ENCODE results near the gene FCHSD1.
A peak's percentile ranks its signal among the peaks of the same experiment; 100 is the strongest.

FCHSD1 gene

GRCh38 chr5:141664733-141665461 lies 13.7 kb upstream of the FCHSD1 start:
- Histone ChIP-seq H3K9me3 (ENCODE audit: control insufficient read depth, insufficient read depth, low read length) (no peaks in the 10 kb centered on the region), H3K9ac (ENCODE audit: low read depth, low read length) (no peak overlapping the region), H3K36me3 (ENCODE audit: insufficient read depth, low read length) (peaks cover 8% of the 10 kb centered on the region), H3K4me1 (ENCODE audit: insufficient read depth, low read length) (0 out of 2 replicates have a peak, but pooled peaks cover 3% of the 10 kb centered on the region)

GRCh38 chr5:141663506-141663905 lies 12.3 kb upstream of the FCHSD1 start:
- H3K9ac ChIP-seq (ENCODE audit: low read depth, low read length), result no peak overlapping the region
- H3K4me1 ChIP-seq (ENCODE audit: insufficient read depth, low read length), result 0 out of 2 replicates have a peak, but pooled peaks cover 3% of the 10 kb centered on the region
- H3K36me3 ChIP-seq (ENCODE audit: insufficient read depth, low read length), result peaks cover 5% of the 10 kb centered on the region
- no peaks in the 10 kb centered on the region for H3K9me3 ChIP-seq (ENCODE audit: control insufficient read depth, insufficient read depth, low read length)

GRCh38 chr5:141662028-141662427 lies 10.8 kb upstream of the FCHSD1 start:
- peaks cover 15% of the 10 kb centered on the region for H3K36me3 ChIP-seq (ENCODE audit: insufficient read depth, low read length)
- H3K9ac ChIP-seq (ENCODE audit: low read depth, low read length), result no peak overlapping the region
- 0 out of 2 replicates have a peak, but pooled peaks cover 2% of the 10 kb centered on the region for H3K4me1 ChIP-seq (ENCODE audit: insufficient read depth, low read length)
- H3K9me3 ChIP-seq (ENCODE audit: control insufficient read depth, insufficient read depth, low read length), result no peaks in the 10 kb centered on the region

GRCh38 chr5:141657937-141658545 lies 6.8 kb upstream of the FCHSD1 start:
- peaks cover 25% of the 10 kb centered on the region for H3K36me3 ChIP-seq (ENCODE audit: insufficient read depth, low read length)
- H3K9me3 ChIP-seq (ENCODE audit: control insufficient read depth, insufficient read depth, low read length), result no peaks in the 10 kb centered on the region
- H3K9ac ChIP-seq (ENCODE audit: low read depth, low read length), result no peak overlapping the region
- no peaks in the 10 kb centered on the region for H3K4me1 ChIP-seq (ENCODE audit: insufficient read depth, low read length)

GRCh38 chr5:141657404-141657803 lies 6.2 kb upstream of the FCHSD1 start:
- Histone ChIP-seq H3K9ac (ENCODE audit: low read depth, low read length) (no peak overlapping the region), H3K4me1 (ENCODE audit: insufficient read depth, low read length) (no peaks in the 10 kb centered on the region), H3K9me3 (ENCODE audit: control insufficient read depth, insufficient read depth, low read length) (no peaks in the 10 kb centered on the region), H3K36me3 (ENCODE audit: insufficient read depth, low read length) (peaks cover 25% of the 10 kb centered on the region; the same call in 1 of the 2 replicates)

GRCh38 chr5:141656396-141656795 lies 5.2 kb upstream of the FCHSD1 start:
- H3K9me3 ChIP-seq (ENCODE audit: control insufficient read depth, insufficient read depth, low read length), result no peaks in the 10 kb centered on the region
- no peak overlapping the region for H3K9ac ChIP-seq (ENCODE audit: low read depth, low read length)
- no peaks in the 10 kb centered on the region for H3K4me1 ChIP-seq (ENCODE audit: insufficient read depth, low read length)
- peaks cover 23% of the 10 kb centered on the region; the same call in 1 of the 2 replicates for H3K36me3 ChIP-seq (ENCODE audit: insufficient read depth, low read length)

GRCh38 chr5:141655020-141655419 lies 3.8 kb upstream of the FCHSD1 start:
- Histone ChIP-seq H3K36me3 (ENCODE audit: insufficient read depth, low read length) (peaks cover 19% of the 10 kb centered on the region; the same call in 1 of the 2 replicates), H3K9me3 (ENCODE audit: control insufficient read depth, insufficient read depth, low read length) (no peaks in the 10 kb centered on the region), H3K4me1 (ENCODE audit: insufficient read depth, low read length) (peaks cover 5% of the 10 kb centered on the region; the same call in 1 of the 2 replicates), H3K9ac (ENCODE audit: low read depth, low read length) (no peak overlapping the region)

- H3K9ac ChIP-seq (ENCODE audit: low read depth, low read length), result no peak overlapping the region
These were observed 3.1 kb upstream of the FCHSD1 start for GRCh38 chr5:141654298-141654697.

GRCh38 chr5:141651728-141652105 lies 499 bp upstream of the FCHSD1 start:
- peak overlapping the region; percentile 52; the same call in 1 of the 2 replicates for H3K9ac ChIP-seq (ENCODE audit: low read depth, low read length)
- H3K9me3 ChIP-seq (ENCODE audit: control insufficient read depth, insufficient read depth, low read length), result no peaks in the 10 kb centered on the region
- peaks cover 5% of the 10 kb centered on the region; the same call in 1 of the 2 replicates for H3K4me1 ChIP-seq (ENCODE audit: insufficient read depth, low read length)
- peaks cover 7% of the 10 kb centered on the region; the same call in 1 of the 2 replicates for H3K36me3 ChIP-seq (ENCODE audit: insufficient read depth, low read length)

More at GRCh38 chr5:141654298-141654697, 3.1 kb upstream of the FCHSD1 start:
- Histone ChIP-seq H3K4me1 (ENCODE audit: insufficient read depth, low read length) (peaks cover 5% of the 10 kb centered on the region; the same call in 1 of the 2 replicates), H3K9me3 (ENCODE audit: control insufficient read depth, insufficient read depth, low read length) (no peaks in the 10 kb centered on the region), H3K36me3 (ENCODE audit: insufficient read depth, low read length) (peaks cover 19% of the 10 kb centered on the region; the same call in 1 of the 2 replicates)

- peaks cover 3% of the 10 kb centered on the region; the same call in 1 of the 2 replicates for H3K36me3 ChIP-seq (ENCODE audit: insufficient read depth, low read length)
- no peaks in the 10 kb centered on the region for H3K9me3 ChIP-seq (ENCODE audit: control insufficient read depth, insufficient read depth, low read length)
- no peak overlapping the region for H3K9ac ChIP-seq (ENCODE audit: low read depth, low read length)
- H3K4me1 ChIP-seq (ENCODE audit: insufficient read depth, low read length), result peaks cover 5% of the 10 kb centered on the region; the same call in 1 of the 2 replicates
These were observed 1.2 kb downstream of the FCHSD1 start for GRCh38 chr5:141649972-141650371.

- H3K9ac ChIP-seq (ENCODE audit: low read depth, low read length), result no peak overlapping the region
- H3K9me3 ChIP-seq (ENCODE audit: control insufficient read depth, insufficient read depth, low read length), result no peaks in the 10 kb centered on the region
These were observed 2.0 kb downstream of the FCHSD1 start for GRCh38 chr5:141649056-141649688.

GRCh38 chr5:141647851-141648250 lies 3.4 kb downstream of the FCHSD1 start:
- H3K4me1 ChIP-seq (ENCODE audit: insufficient read depth, low read length), result peaks cover 5% of the 10 kb centered on the region; the same call in 1 of the 2 replicates
- no peaks in the 10 kb centered on the region; the same call in 1 of the 2 replicates for H3K36me3 ChIP-seq (ENCODE audit: insufficient read depth, low read length)
- H3K9ac ChIP-seq (ENCODE audit: low read depth, low read length), result no peak overlapping the region
- H3K9me3 ChIP-seq (ENCODE audit: control insufficient read depth, insufficient read depth, low read length), result no peaks in the 10 kb centered on the region

More at GRCh38 chr5:141649056-141649688, 2.0 kb downstream of the FCHSD1 start:
- Histone ChIP-seq H3K36me3 (ENCODE audit: insufficient read depth, low read length) (peaks cover 1% of the 10 kb centered on the region; the same call in 1 of the 2 replicates), H3K4me1 (ENCODE audit: insufficient read depth, low read length) (peaks cover 5% of the 10 kb centered on the region; the same call in 1 of the 2 replicates)

GRCh38 chr5:141647242-141647641 lies 4.0 kb downstream of the FCHSD1 start:
- H3K36me3 ChIP-seq (ENCODE audit: insufficient read depth, low read length), result no peaks in the 10 kb centered on the region; the same call in 1 of the 2 replicates
- H3K4me1 ChIP-seq (ENCODE audit: insufficient read depth, low read length), result peaks cover 5% of the 10 kb centered on the region; the same call in 1 of the 2 replicates
- no peak overlapping the region for H3K9ac ChIP-seq (ENCODE audit: low read depth, low read length)
- no peaks in the 10 kb centered on the region for H3K9me3 ChIP-seq (ENCODE audit: control insufficient read depth, insufficient read depth, low read length)

- H3K36me3 ChIP-seq (ENCODE audit: insufficient read depth, low read length), result no peaks in the 10 kb centered on the region; the same call in 1 of the 2 replicates
- H3K9ac ChIP-seq (ENCODE audit: low read depth, low read length), result no peak overlapping the region
- no peaks in the 10 kb centered on the region for H3K9me3 ChIP-seq (ENCODE audit: control insufficient read depth, insufficient read depth, low read length)
- H3K4me1 ChIP-seq (ENCODE audit: insufficient read depth, low read length), result peaks cover 5% of the 10 kb centered on the region; the same call in 1 of the 2 replicates
These were observed 5.2 kb downstream of the FCHSD1 start for GRCh38 chr5:141646026-141646425.
